Measurements from ENCODE around the gene NR2F2. TPM values are rescaled to one million over a fixed set of nuclear protein-coding genes. Genes with fewer than 3 reads are reported as not detected.

The NR2F2 gene
- total and polyA plus RNA-seq, 2 of the 13 experiments (the other 11 are each of a cell fraction or from before 2014, with no cell fraction given): 3.5 to 4.7 TPM

DNA sequence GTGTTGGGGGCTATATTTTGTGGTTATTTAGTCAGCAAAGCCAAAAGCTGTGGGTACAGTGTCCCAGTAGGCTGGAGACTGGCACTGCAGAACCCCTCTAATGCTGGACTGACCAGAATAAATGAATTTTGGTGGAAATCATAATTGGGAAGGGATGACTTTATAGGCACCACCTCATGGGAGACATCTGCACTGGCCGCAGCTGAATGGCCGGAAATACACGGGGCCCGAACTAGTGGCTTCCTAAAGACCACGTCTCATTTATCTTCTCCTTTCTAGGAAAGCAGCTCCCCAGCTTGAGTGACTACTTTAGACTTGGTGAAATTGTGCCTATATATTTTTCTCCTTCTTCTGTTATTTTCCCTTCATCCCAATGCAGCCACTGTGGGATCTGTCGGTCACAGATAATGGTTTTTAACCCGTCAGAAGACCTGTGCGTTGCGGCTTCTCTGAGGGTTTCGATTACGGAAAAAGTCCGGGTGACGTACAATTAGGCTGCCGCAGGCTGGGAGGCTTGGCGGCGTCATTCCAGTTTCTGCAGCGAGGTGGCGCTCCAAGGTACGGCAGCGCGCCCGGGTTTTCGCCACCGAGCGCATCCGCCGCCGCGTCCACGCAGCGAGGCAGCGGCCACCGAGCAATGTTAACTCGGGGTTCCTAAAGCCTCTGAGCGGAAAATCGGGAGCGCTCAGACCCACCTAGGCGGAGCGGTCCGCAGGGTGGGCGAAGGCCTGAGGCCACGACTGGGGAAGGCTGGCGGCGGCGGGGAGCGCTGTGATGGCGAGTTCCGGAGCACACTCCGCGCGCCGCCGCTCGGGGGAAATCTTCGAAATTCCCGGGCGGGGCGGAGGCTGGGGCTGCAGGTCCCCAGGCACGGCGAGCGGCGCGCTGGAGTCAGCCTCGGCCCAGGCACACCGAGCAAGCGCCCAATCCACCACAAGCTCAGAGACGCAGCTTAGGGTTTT, 26.3 kb downstream of the NR2F2 start (continued):
- TF ChIP-seq, protein P1, sequence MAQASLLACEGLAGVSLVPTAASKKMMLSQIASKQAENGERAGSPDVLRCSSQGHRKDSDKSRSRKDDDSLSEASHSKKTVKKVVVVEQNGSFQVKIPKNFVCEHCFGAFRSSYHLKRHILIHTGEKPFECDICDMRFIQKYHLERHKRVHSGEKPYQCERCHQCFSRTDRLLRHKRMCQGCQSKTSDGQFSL (CRISPR knock-in tag; IDR thresholded peaks at IDR 0.05): 0 out of 2 replicates have a peak, but pooled peaks have one; percentile 36
- TF ChIP-seq XBP1 (CRISPR knock-in tag; IDR thresholded peaks at IDR 0.05) (no peak), ZNF710 (CRISPR knock-in tag; IDR thresholded peaks at IDR 0.05; ENCODE audit: borderline replicate concordance) (peak; percentile 34; the same call in 1 of the 2 replicates), HDAC2 (CRISPR knock-in tag; IDR thresholded peaks at IDR 0.05) (peak; percentile 67), IRF1 (CRISPR knock-in tag; IDR thresholded peaks at IDR 0.05; ENCODE audit: low read depth) (no peak), THRA (CRISPR knock-in tag; IDR thresholded peaks at IDR 0.05; ENCODE audit: borderline replicate concordance) (no peak), ZNF83 (CRISPR knock-in tag; IDR thresholded peaks at IDR 0.05; ENCODE audit: borderline replicate concordance) (no peak), KAT8 (CRISPR knock-in tag; IDR thresholded peaks at IDR 0.05) (peak; percentile 83), ZNF292 (CRISPR knock-in tag; IDR thresholded peaks at IDR 0.05; ENCODE audit: borderline replicate concordance, low read depth) (peak; percentile 61; the same call in 1 of the 2 replicates), CENPBD1 (CRISPR knock-in tag; IDR thresholded peaks at IDR 0.05; ENCODE audit: borderline replicate concordance, low read depth) (no peak), ISL2 (CRISPR knock-in tag; IDR thresholded peaks at IDR 0.05) (peak; percentile 63; the same call in 1 of the 2 replicates), ZNF547 (CRISPR knock-in tag; IDR thresholded peaks at IDR 0.05) (peak; percentile 49; the same call in 1 of the 2 replicates), ZNF18 (CRISPR knock-in tag; IDR thresholded peaks at IDR 0.05; ENCODE audit: insufficient replicate concordance) (no peak), GATA4 (IDR thresholded peaks at IDR 0.05; ENCODE audit: borderline replicate concordance, low read depth) (no peak), FOXA3 (CRISPR knock-in tag; IDR thresholded peaks at IDR 0.05) (peak; percentile 40; the same call in 1 of the 2 replicates), SRSF1 (optimal IDR thresholded peaks at IDR 0.05; ENCODE audit: low read depth, low read length) (no peak), CC2D1A (CRISPR knock-in tag; IDR thresholded peaks at IDR 0.05) (no peak), IKZF4 (CRISPR knock-in tag; IDR thresholded peaks at IDR 0.05; ENCODE audit: borderline replicate concordance, low read depth, not compliant biosample characterization) (peak; percentile 71)
- TF ChIP-seq, protein P2, sequence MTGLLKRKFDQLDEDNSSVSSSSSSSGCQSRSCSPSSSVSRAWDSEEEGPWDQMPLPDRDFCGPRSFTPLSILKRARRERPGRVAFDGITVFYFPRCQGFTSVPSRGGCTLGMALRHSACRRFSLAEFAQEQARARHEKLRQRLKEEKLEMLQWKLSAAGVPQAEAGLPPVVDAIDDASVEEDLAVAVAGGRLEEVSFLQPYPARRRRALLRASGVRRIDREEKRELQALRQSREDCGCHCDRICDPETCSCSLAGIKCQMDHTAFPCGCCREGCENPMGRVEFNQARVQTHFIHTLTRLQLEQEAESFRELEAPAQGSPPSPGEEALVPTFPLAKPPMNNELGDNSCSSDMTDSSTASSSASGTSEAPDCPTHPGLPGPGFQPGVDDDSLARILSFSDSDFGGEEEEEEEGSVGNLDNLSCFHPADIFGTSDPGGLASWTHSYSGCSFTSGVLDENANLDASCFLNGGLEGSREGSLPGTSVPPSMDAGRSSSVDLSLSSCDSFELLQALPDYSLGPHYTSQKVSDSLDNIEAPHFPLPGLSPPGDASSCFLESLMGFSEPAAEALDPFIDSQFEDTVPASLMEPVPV (CRISPR knock-in tag; IDR thresholded peaks at IDR 0.05): peak; percentile 41; the same call in 1 of the 2 replicates
